Spleen (tissue), 11 donors: Measurements from ENCODE around the gene GTF3C5. TPM values are rescaled to one million over a fixed set of nuclear protein-coding genes. Genes with fewer than 3 reads are reported as not detected.
"Not testable (repeated sequence)": the region's sequence is repeated elsewhere in the genome, so short reads cannot be mapped to it uniquely, and the experiment has no call there.

Experiments used
- DNase-seq: peaks from one replicate; pipeline ENCODE4 v3.0.0-alpha.2; 2020
- H3K27ac ChIP-seq, 8 donors: fragments of 200-600 bp; sonication (generic) in 7 of 8; 1 replicate in 4 of 8; 2 replicates in 4 of 8; pipeline versions ENCODE4 v1.5.0 to v1.8.0; 2016 to 2021; ENCODE audit warnings: inconsistent platforms in 4 of 8, mild to moderate bottlenecking in 4 of 8, moderate library complexity in 1 of 8
- H3K27me3 ChIP-seq, 7 donors: fragments of 200-600 bp; sonication (generic) in 6 of 7; replicated peaks in 1 of 7; 1 replicate in 4 of 7; 2 replicates in 3 of 7; pipeline versions ENCODE4 v1.5.0 to v1.8.0; 2016 to 2021; ENCODE audit warnings: inconsistent platforms in 3 of 7, mild to moderate bottlenecking in 1 of 7
- H3K36me3 ChIP-seq, 6 donors: fragments of 200-600 bp; sonication (generic) in 5 of 6; 1 replicate in 4 of 6; 2 replicates in 2 of 6; pipeline versions ENCODE4 v1.5.0 to v1.8.0; 2016 to 2021; ENCODE audit warnings: inconsistent platforms in 2 of 6
- H3K4me1 ChIP-seq, 6 donors: fragments of 200-600 bp; sonication (generic) in 5 of 6; 1 replicate in 3 of 6; 2 replicates in 3 of 6; pipeline versions ENCODE4 v1.5.0 to v1.8.0; 2016 to 2021; ENCODE audit warnings: inconsistent platforms in 3 of 6
- H3K4me3 ChIP-seq, 8 donors: fragments of 200-600 bp; sonication (generic) in 7 of 8; 1 replicate in 4 of 8; 2 replicates in 4 of 8; pipeline versions ENCODE4 v1.5.0 to v1.8.0; 2016 to 2021; ENCODE audit warnings: inconsistent platforms in 4 of 8, mild to moderate bottlenecking in 4 of 8, moderate library complexity in 2 of 8
- H3K9me3 ChIP-seq, 8 donors: fragments of 200-600 bp; sonication (generic) in 7 of 8; 1 replicate in 4 of 8; 2 replicates in 4 of 8; pipeline versions ENCODE4 v1.5.0 to v1.8.0; 2016 to 2021; ENCODE audit warnings: inconsistent platforms in 4 of 8
- CTCF ChIP-seq, 11 experiments: fragments of 200-600 bp in 7 of 11; fragments of 450-650 bp in 4 of 11; sonication (generic) in 4 of 11; IDR thresholded peaks in 8 of 11; conservative IDR thresholded peaks in 3 of 11; 1 replicate in 7 of 11; 2 replicates in 4 of 11; pipeline versions ENCODE4 v1.4.0 to v1.8.0; 2016 to 2021; ENCODE audit warnings: antibody characterized with exemption in 11 of 11, inconsistent platforms in 4 of 11, mild to moderate bottlenecking in 1 of 11
- POLR2A ChIP-seq, 3 donors: fragments of 450-650 bp; IDR thresholded peaks; one replicate each; pipeline ENCODE4 v1.5.1; 2017; ENCODE audit warnings: antibody characterized with exemption in 3 of 3, mild to moderate bottlenecking in 1 of 3
- POLR2AphosphoS5 ChIP-seq, 3 donors: sonication (generic); formaldehyde crosslinking; IDR thresholded peaks; one replicate each; pipeline ENCODE4 v1.5.1; 2017; ENCODE audit warnings: antibody characterized with exemption in 3 of 3
- WGBS, 5 donors: extraction: QIAGEN DNeasy Blood & Tissue Kit in 3 of 5; methylation state at CpG; one replicate each; pipeline versions ENCODE4 v1.1.5 to v1.1.7; 2013 to 2018; 5-methylcytosine and 5-hydroxymethylcytosine counted together
- intact Hi-C: fragments of 100-400 bp; cut with DNase I; formaldehyde crosslinking; loops from one replicate; pipeline ENCODE4 v1.15.0; 2023; ENCODE audit warnings: low total_unique reads
- polyA plus RNA-seq, 3 donors: library from polyadenylated mRNA; stranded (reverse); fragments of 200-250 nt; gene quantifications; one replicate each; pipeline ENCODE4 v1.2.1, GENCODE V29; 2013
- total RNA-seq, 7 donors: library from RNA; depleted of rRNA in 3 of 7; stranded (reverse); fragments of >200 nt in 3 of 7; fragmentation: NEBNext Ultra II Directional in 4 of 7; extraction: Animal tissue kit (Norgen Biotek cat#: 25700) in 4 of 7; gene quantifications; one replicate each; pipeline versions ENCODE4 v1.1.0 to v1.2.1, GENCODE V29; 2016 to 2021
- donor health status: healthy with polysubstance abuse.
- donor health status: DM: no; HTN: no; CAD: no; lungs with moderate emphysema.
- donor health status: DM: no; HTN: no; CAD: no.
- donor health status: Bipolar disorder and iron deficiency.
- donor health status: healthy.
- donor health status: DM: no; HTN: no; CAD: no.
- donor health status: DM: yes; HTN: yes; CAD: no.

GTF3C5 gene
- total and polyA plus RNA-seq, 10 donors = 34.9 to 64.4 (median 47.5) TPM

- peaks cover 12 to 67% (median 38%) of the 10 kb centered on the region in 6 donors for H3K4me1 ChIP-seq
- H3K4me3 ChIP-seq = no peak overlapping the region
- H3K27ac ChIP-seq = no peak overlapping the region
- TF ChIP-seq POLR2A (IDR thresholded peaks at IDR 0.05) = no peak
- no peak for TF ChIP-seq POLR2AphosphoS5 (IDR thresholded peaks at IDR 0.05)
- TF ChIP-seq CTCF (IDR thresholded peaks at IDR 0.05 in 8 of 11, conservative IDR thresholded peaks at IDR 0.05 in 3 of 11) = no peak
- peaks cover 0 to 48% (median 3%) of the 10 kb centered on the region in 6 donors for H3K36me3 ChIP-seq
- H3K9me3 ChIP-seq = no peaks in the 10 kb centered on the region
- no peak for DNase-seq
- 65 to 81% (median 73%) methylated on average over 6 of the region's 6 CpGs for WGBS, 5 donors
- intact Hi-C loops = no loop called here
- no peaks in the 10 kb centered on the region for H3K27me3 ChIP-seq
Measured at GRCh38 chr9:133035669-133036068, 4.9 kb downstream of the GTF3C5 start.

DNA sequence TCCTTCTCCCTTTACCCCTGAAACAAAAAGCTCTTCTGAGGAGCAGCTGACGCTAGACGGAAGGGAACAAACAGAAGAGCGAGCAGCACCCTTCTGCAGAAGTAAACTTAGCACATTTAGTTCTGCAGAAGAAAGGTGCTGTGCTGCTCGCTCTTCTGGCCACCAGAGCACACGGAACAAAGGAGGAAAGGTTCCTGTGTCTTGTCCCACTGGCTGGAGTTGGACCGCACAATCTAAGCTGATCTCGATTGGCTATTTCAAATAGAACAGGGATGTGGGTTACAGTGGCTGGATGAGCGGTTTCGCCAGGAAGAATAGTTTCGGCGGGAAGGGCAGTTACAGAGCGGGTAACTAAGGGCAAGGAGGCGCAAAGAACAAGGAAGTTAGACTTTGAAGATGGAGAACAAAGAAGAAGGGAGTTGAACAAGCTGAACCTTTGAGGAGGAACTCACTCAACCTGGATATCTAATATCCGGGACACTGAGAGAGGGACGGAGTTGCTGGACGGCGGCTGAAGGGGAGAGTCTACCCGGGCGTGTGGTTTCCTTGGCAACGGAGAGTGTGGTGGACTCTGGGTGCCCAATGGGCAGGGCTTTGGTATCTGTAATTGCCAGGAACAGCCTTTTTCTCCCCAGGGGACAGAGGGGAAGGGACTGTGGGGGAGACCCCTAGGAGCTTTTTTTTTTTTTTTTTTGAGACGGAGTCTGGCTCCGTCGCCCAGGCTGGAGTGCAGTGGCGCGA is 7.1 kb downstream of the GTF3C5 start:
- TF ChIP-seq POLR2A (IDR thresholded peaks at IDR 0.05) (no peak), POLR2AphosphoS5 (IDR thresholded peaks at IDR 0.05) (no peak), CTCF (IDR thresholded peaks at IDR 0.05 in 8 of 11, conservative IDR thresholded peaks at IDR 0.05 in 3 of 11) (no peak)
- 86 to 94% (median 90%) methylated on average over 25 of the region's 25 CpGs for WGBS, 5 donors
- Histone ChIP-seq H3K4me1 (peaks cover 0 to 48% (median 20%) of the 10 kb centered on the region in 6 donors), H3K27ac (no peak overlapping the region), H3K36me3 (peaks cover under 1 to 65% (median 16%) of the 10 kb centered on the region in 6 donors), H3K27me3 (no peaks in the 10 kb centered on the region), H3K9me3 (no peaks in the 10 kb centered on the region), H3K4me3 (no peak overlapping the region)
- intact Hi-C loops = no loop called here
- peak; percentile 24 for DNase-seq

- intact Hi-C loops = loop anchor here (5.0 to 10.0 kb wide), 2 partner anchors 56 to 106 kb away; no protein-coding TSS in a partner anchor
- peak; percentile 78 for DNase-seq
- H3K9me3 ChIP-seq, H3K4me3 ChIP-seq, H3K27me3 ChIP-seq, H3K27ac ChIP-seq: not testable (repeated sequence)
- Histone ChIP-seq H3K4me1 (peaks cover 0 to 17% (median 1%) of the 10 kb centered on the region in 6 donors), H3K36me3 (peaks cover 3 to 77% (median 44%) of the 10 kb centered on the region in 6 donors)
- peak; percentile 24 to 69 (median 41) for TF ChIP-seq CTCF (IDR thresholded peaks at IDR 0.05 in 8 of 11, conservative IDR thresholded peaks at IDR 0.05 in 3 of 11)
- WGBS, 5 donors = 82 to 92% (median 85%) methylated on average over 12 of the region's 12 CpGs
Measured at GRCh38 chr9:133040892-133041479, 10.2 kb downstream of the GTF3C5 start.

DNA sequence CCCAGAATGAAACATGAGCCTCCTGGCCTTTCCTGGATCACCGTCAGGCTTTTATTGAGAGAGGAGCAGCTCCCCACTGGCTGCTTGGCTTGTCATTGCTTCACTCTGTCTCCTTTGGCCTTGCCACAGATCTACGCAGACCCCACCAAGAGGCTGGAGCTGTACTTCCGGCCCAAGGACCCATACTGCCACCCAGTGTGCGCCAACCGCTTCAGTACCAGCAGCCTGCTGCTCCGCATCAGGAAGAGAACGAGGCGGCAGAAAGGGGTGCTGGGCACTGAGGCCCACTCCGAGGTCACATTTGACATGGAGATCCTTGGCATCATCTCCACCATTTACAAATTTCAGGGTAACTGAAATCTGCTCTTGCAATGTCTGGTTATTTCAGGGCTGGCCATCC is 11.2 kb downstream of the GTF3C5 start:
- Histone ChIP-seq H3K4me1 (peaks cover 0 to 13% (median 1%) of the 10 kb centered on the region in 6 donors), H3K9me3 (no peaks in the 10 kb centered on the region), H3K36me3 (peaks cover 3 to 77% (median 53%) of the 10 kb centered on the region in 6 donors), H3K27me3 (no peaks in the 10 kb centered on the region), H3K4me3 (no peak overlapping the region), H3K27ac (no peak overlapping the region)
- TF ChIP-seq POLR2A (IDR thresholded peaks at IDR 0.05) = no peak
- TF ChIP-seq POLR2AphosphoS5 (IDR thresholded peaks at IDR 0.05) = no peak
- no peak for TF ChIP-seq CTCF (IDR thresholded peaks at IDR 0.05 in 8 of 11, conservative IDR thresholded peaks at IDR 0.05 in 3 of 11)
- intact Hi-C loops = loop anchor here (5.0 to 10.0 kb wide), 2 partner anchors 57 to 105 kb away; no protein-coding TSS in a partner anchor
- 92 to 98% (median 97%) methylated on average over 8 to 9 of the region's 9 CpGs for WGBS, 5 donors
- DNase-seq = no peak
